Neural progenitor cell (in vitro differentiated cells): Measurements from ENCODE around the gene MT1A.

Experiments
- CTCF ChIP-seq: fragments of 200-600 bp; sonication (generic); IDR thresholded peaks from 2 replicates; pipeline ENCODE4 v1.5.1; 2017; ENCODE audit warnings: antibody characterized with exemption, mild to moderate bottlenecking
- EZH2 ChIP-seq: fragments of 200-600 bp; sonication (generic); IDR thresholded peaks from 2 replicates; pipeline ENCODE4 v1.6.1; 2017; ENCODE audit warnings: antibody characterized with exemption, mild to moderate bottlenecking, moderate library complexity

- TF ChIP-seq CTCF (no peak), EZH2 (no peak)
Measured at GRCh38 chr16:56653218-56653617, 14.8 kb downstream of the MT1A start.
